MCF 10A (cell line): ENCODE measurements around the gene HSPA12A. TPM values are rescaled to one million over a fixed set of nuclear protein-coding genes. Genes with fewer than 3 reads are reported as not detected.

Experiments
- BruUV-seq: library from RNA; stranded (reverse); fragments of 400-500 nt; replicated peaks from 2 replicates; lab custom pipeline; 2021; lab: Mats Ljungman, UMichigan
- CTCF ChIA-PET: fragments of 300-600 bp; sonication (Branson Sonifier 250); formaldehyde crosslinking; extraction: SDS; loops from one replicate; lab custom pipeline; 2021; ENCODE audit warnings: antibody characterized with exemption, inconsistent platforms; lab: Yijun Ruan, JAX
- POLR2A ChIA-PET: fragments of 300-600, 350-650 bp; sonication (Branson Sonifier 250); formaldehyde crosslinking; extraction: SDS; loops from one replicate; lab custom pipeline; 2020; ENCODE audit warnings: antibody characterized with exemption, inconsistent platforms; lab: Yijun Ruan, JAX
- DNase-seq: peaks from one replicate; pipeline ENCODE4 v3.0.0-alpha.2; 2018; ENCODE audit not compliant: unreplicated experiment
- H3K27ac Mint-ChIP-seq: one replicate; pipeline ENCODE4 v1.8.0; 2022; ENCODE audit warnings: mild to moderate bottlenecking, low read depth, mixed read lengths; ENCODE audit not compliant: unreplicated experiment
- H3K27me3 Mint-ChIP-seq: one replicate; pipeline ENCODE4 v1.8.0; 2022; ENCODE audit warnings: mixed read lengths; ENCODE audit not compliant: insufficient read depth, unreplicated experiment
- H3K36me3 Mint-ChIP-seq: one replicate; pipeline ENCODE4 v1.8.0; 2022; ENCODE audit warnings: mild to moderate bottlenecking, moderate library complexity, mixed read lengths; ENCODE audit not compliant: insufficient read depth, unreplicated experiment
- H3K4me1 Mint-ChIP-seq: one replicate; pipeline ENCODE4 v1.8.0; 2022; ENCODE audit warnings: mixed read lengths; ENCODE audit not compliant: insufficient read depth, unreplicated experiment
- H3K4me3 Mint-ChIP-seq: one replicate; pipeline ENCODE4 v1.8.0; 2022; ENCODE audit warnings: mild to moderate bottlenecking, moderate library complexity, mixed read lengths; ENCODE audit not compliant: unreplicated experiment
- H3K9me3 Mint-ChIP-seq: one replicate; pipeline ENCODE4 v1.8.0; 2022; ENCODE audit warnings: mixed read lengths; ENCODE audit not compliant: unreplicated experiment
- CTCF ChIP-seq: fragments of 200-600 bp; IDR thresholded peaks from one replicate; pipeline ENCODE4 v1.8.0; 2022; ENCODE audit warnings: antibody characterized with exemption, mild to moderate bottlenecking; ENCODE audit not compliant: unreplicated experiment
- intact Hi-C: fragments of 100-400 bp; cut with micrococcal nuclease; formaldehyde crosslinking; loops from 2 replicates; pipeline ENCODE4 v1.14.1; 2022
- total RNA-seq: library from RNA; stranded (reverse); gene quantifications from 2 replicates; pipeline ENCODE4 v1.2.3, GENCODE V29; 2022

Gene HSPA12A
- total RNA-seq, 1 experiment from 2014 or later, result 9.1 TPM

GRCh38 chr10:116667484-116667883 is 74.9 kb downstream of the HSPA12A start:
- Mint-ChIP-seq H3K4me1 (no peaks in the 10 kb centered on the region), H3K27me3 (no peaks in the 10 kb centered on the region), H3K27ac (no peak overlapping the region), H3K4me3 (no peak overlapping the region), H3K36me3 (no peaks in the 10 kb centered on the region), H3K9me3 (no peaks in the 10 kb centered on the region)
- no TSS peak for BruUV-seq
- ChIA-PET POLR2A (no interaction called here), CTCF (interaction anchor here (0.6 kb wide), 1 partner anchor 120 kb away, joined by 3 read pairs; no protein-coding TSS in a partner anchor)
- DNase-seq, result no peak
- intact Hi-C loops, result no loop called here
- no peak for TF ChIP-seq CTCF

GRCh38 chr10:116665541-116666125 is 76.7 kb downstream of the HSPA12A start:
- ChIA-PET CTCF (interaction anchor here (0.6 to 1.1 kb wide), 2 partner anchors 38 to 446 kb away, joined by 3 to 6 read pairs; no protein-coding TSS in a partner anchor), POLR2A (no interaction called here)
- Mint-ChIP-seq H3K4me3 (no peak overlapping the region), H3K36me3 (no peaks in the 10 kb centered on the region), H3K27me3 (no peaks in the 10 kb centered on the region), H3K4me1 (no peaks in the 10 kb centered on the region), H3K9me3 (no peaks in the 10 kb centered on the region), H3K27ac (no peak overlapping the region)
- no peak for TF ChIP-seq CTCF
- BruUV-seq, result no TSS peak
- intact Hi-C loops, result no loop called here
- no peak for DNase-seq

GRCh38 chr10:116664631-116665030 is 77.7 kb downstream of the HSPA12A start:
- H3K27me3 Mint-ChIP-seq, result no peaks in the 10 kb centered on the region
- no TSS peak for BruUV-seq
- ChIA-PET POLR2A (no interaction called here), CTCF (no interaction called here)
- intact Hi-C loops, result no loop called here
- no peaks in the 10 kb centered on the region for H3K4me1 Mint-ChIP-seq
- no peak for DNase-seq
- TF ChIP-seq CTCF, result no peak
- no peak overlapping the region for H3K4me3 Mint-ChIP-seq
- H3K36me3 Mint-ChIP-seq, result no peaks in the 10 kb centered on the region
- H3K27ac Mint-ChIP-seq, result no peak overlapping the region
- no peaks in the 10 kb centered on the region for H3K9me3 Mint-ChIP-seq

- Mint-ChIP-seq H3K9me3 (no peaks in the 10 kb centered on the region), H3K4me1 (no peaks in the 10 kb centered on the region), H3K36me3 (no peaks in the 10 kb centered on the region), H3K27me3 (no peaks in the 10 kb centered on the region), H3K4me3 (no peak overlapping the region), H3K27ac (no peak overlapping the region)
- no peak for TF ChIP-seq CTCF
- CTCF ChIA-PET, result interaction anchor here (1.0 to 2.3 kb wide), 2 partner anchors 19 to 125 kb away, joined by 4 to 12 read pairs; no protein-coding TSS in a partner anchor
- intact Hi-C loops, result no loop called here
- DNase-seq, result no peak
- POLR2A ChIA-PET, result no interaction called here
- no TSS peak for BruUV-seq
Observed at GRCh38 chr10:116663342-116663741, 79.0 kb downstream of the HSPA12A start.
